ENCODE data around the gene METAP1D.

Gene METAP1D

DNA sequence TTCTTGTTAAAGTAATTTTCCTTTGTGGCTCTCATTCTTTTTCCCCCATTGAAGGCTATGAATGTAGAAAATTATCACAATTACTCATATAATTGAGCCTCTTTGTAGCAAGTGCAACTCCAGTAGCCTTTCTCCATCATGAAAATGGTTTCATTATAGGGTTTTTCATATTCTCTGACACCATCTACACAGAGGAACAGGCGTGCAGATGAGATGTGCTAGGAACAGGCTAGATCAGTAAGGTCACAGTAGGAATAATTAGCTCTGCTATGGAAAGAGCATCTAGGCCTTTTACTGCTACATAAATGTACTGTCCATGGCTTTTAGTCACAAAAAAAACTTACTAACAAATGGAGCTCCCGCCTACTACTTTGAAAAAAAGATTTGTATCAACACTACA is 73.0 kb downstream of the METAP1D start:
- TF ChIP-seq TCF12 (IDR thresholded peaks at IDR 0.05; ENCODE audit: low read depth) (no peak), YY1 (IDR thresholded peaks at IDR 0.05; ENCODE audit: low read depth) (no peak), TEAD4 (IDR thresholded peaks at IDR 0.05) (no peak), CREB1 (IDR thresholded peaks at IDR 0.05; ENCODE audit: low read depth) (no peak)

GRCh38 chr2:172073518-172073917 is 73.8 kb downstream of the METAP1D start:
- no peak for TF ChIP-seq TCF12 (IDR thresholded peaks at IDR 0.05; ENCODE audit: low read depth)
- TF ChIP-seq EGR1 (IDR thresholded peaks at IDR 0.05) = no peak
- TF ChIP-seq, protein P1, sequence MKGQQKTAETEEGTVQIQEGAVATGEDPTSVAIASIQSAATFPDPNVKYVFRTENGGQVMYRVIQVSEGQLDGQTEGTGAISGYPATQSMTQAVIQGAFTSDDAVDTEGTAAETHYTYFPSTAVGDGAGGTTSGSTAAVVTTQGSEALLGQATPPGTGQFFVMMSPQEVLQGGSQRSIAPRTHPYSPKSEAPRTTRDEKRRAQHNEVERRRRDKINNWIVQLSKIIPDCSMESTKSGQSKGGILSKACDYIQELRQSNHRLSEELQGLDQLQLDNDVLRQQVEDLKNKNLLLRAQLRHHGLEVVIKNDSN (IDR thresholded peaks at IDR 0.05) = no peak
- no peak for TF ChIP-seq CEBPB (IDR thresholded peaks at IDR 0.05)
- TF ChIP-seq, protein P2, sequence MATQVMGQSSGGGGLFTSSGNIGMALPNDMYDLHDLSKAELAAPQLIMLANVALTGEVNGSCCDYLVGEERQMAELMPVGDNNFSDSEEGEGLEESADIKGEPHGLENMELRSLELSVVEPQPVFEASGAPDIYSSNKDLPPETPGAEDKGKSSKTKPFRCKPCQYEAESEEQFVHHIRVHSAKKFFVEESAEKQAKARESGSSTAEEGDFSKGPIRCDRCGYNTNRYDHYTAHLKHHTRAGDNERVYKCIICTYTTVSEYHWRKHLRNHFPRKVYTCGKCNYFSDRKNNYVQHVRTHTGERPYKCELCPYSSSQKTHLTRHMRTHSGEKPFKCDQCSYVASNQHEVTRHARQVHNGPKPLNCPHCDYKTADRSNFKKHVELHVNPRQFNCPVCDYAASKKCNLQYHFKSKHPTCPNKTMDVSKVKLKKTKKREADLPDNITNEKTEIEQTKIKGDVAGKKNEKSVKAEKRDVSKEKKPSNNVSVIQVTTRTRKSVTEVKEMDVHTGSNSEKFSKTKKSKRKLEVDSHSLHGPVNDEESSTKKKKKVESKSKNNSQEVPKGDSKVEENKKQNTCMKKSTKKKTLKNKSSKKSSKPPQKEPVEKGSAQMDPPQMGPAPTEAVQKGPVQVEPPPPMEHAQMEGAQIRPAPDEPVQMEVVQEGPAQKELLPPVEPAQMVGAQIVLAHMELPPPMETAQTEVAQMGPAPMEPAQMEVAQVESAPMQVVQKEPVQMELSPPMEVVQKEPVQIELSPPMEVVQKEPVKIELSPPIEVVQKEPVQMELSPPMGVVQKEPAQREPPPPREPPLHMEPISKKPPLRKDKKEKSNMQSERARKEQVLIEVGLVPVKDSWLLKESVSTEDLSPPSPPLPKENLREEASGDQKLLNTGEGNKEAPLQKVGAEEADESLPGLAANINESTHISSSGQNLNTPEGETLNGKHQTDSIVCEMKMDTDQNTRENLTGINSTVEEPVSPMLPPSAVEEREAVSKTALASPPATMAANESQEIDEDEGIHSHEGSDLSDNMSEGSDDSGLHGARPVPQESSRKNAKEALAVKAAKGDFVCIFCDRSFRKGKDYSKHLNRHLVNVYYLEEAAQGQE (IDR thresholded peaks at IDR 0.05; ENCODE audit: low read depth) = no peak
- no peak for TF ChIP-seq NFIC (IDR thresholded peaks at IDR 0.05)
- TF ChIP-seq YY1 (IDR thresholded peaks at IDR 0.05; ENCODE audit: low read depth) = no peak
- TF ChIP-seq ZBTB7A (IDR thresholded peaks at IDR 0.05; ENCODE audit: low read depth) = no peak
- TF ChIP-seq EP300 (IDR thresholded peaks at IDR 0.05; ENCODE audit: borderline replicate concordance) = no peak
- TF ChIP-seq TAF1 (IDR thresholded peaks at IDR 0.05; ENCODE audit: low read depth) = no peak
- TF ChIP-seq, protein P3, sequence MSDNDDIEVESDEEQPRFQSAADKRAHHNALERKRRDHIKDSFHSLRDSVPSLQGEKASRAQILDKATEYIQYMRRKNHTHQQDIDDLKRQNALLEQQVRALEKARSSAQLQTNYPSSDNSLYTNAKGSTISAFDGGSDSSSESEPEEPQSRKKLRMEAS (IDR thresholded peaks at IDR 0.05) = no peak
- no peak for TF ChIP-seq RAD21 (IDR thresholded peaks at IDR 0.05; ENCODE audit: low read depth)
- TF ChIP-seq TEAD4 (IDR thresholded peaks at IDR 0.05) = no peak
- TF ChIP-seq FOXM1 (IDR thresholded peaks at IDR 0.05; ENCODE audit: borderline replicate concordance, low read depth) = no peak
- TF ChIP-seq CREB1 (IDR thresholded peaks at IDR 0.05; ENCODE audit: low read depth) = no peak

- TF ChIP-seq ZBTB7A (IDR thresholded peaks at IDR 0.05; ENCODE audit: low read depth) (no peak), CREB1 (IDR thresholded peaks at IDR 0.05; ENCODE audit: low read depth) (no peak), RAD21 (IDR thresholded peaks at IDR 0.05; ENCODE audit: low read depth) (no peak), YY1 (IDR thresholded peaks at IDR 0.05; ENCODE audit: low read depth) (no peak), FOXM1 (IDR thresholded peaks at IDR 0.05; ENCODE audit: borderline replicate concordance, low read depth) (no peak), CEBPB (IDR thresholded peaks at IDR 0.05) (no peak), TCF12 (IDR thresholded peaks at IDR 0.05; ENCODE audit: low read depth) (no peak), TEAD4 (IDR thresholded peaks at IDR 0.05) (no peak), EP300 (IDR thresholded peaks at IDR 0.05; ENCODE audit: borderline replicate concordance) (no peak)
- TF ChIP-seq, protein P3 (IDR thresholded peaks at IDR 0.05) = no peak
- TF ChIP-seq, protein P2 (IDR thresholded peaks at IDR 0.05; ENCODE audit: low read depth) = no peak
Measured at GRCh38 chr2:172074254-172074653, 74.5 kb downstream of the METAP1D start.

DNA sequence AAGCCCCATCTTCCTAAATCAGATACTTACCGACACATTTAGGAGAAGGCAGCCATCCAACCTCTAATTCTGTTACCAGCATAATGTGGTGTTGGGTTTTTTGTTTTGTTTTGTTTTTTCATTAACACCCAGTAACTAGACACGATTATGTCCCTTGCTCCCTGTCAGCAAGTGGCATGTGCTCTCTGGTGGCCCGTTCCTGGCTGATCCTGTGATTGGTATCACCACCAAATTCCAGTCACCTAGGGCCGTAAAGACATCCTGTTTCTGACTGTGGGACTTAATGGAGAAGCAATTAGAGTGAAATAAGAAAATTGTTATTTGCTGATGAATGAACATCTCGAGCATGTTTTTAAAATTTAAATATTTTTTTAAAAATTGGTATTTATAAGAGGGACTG is 79.7 kb downstream of the METAP1D start:
- TF ChIP-seq RAD21 (IDR thresholded peaks at IDR 0.05; ENCODE audit: low read depth) (no peak), TCF12 (IDR thresholded peaks at IDR 0.05; ENCODE audit: low read depth) (no peak), ZBTB7A (IDR thresholded peaks at IDR 0.05; ENCODE audit: low read depth) (no peak), NFIC (IDR thresholded peaks at IDR 0.05) (no peak), EP300 (IDR thresholded peaks at IDR 0.05; ENCODE audit: borderline replicate concordance) (no peak), CREB1 (IDR thresholded peaks at IDR 0.05; ENCODE audit: low read depth) (no peak), FOXM1 (IDR thresholded peaks at IDR 0.05; ENCODE audit: borderline replicate concordance, low read depth) (no peak)
- TF ChIP-seq, protein P2 (IDR thresholded peaks at IDR 0.05; ENCODE audit: low read depth) = no peak
- TF ChIP-seq, protein P1 (IDR thresholded peaks at IDR 0.05) = no peak
